Muscle layer of duodenum (tissue), 2 donors: Measurements from ENCODE around the gene COL27A1.
"Not testable (repeated sequence)": the region's sequence is repeated elsewhere in the genome, so short reads cannot be mapped to it uniquely, and the experiment has no call there.

Experiments used
- H3K27ac ChIP-seq: one replicate; pipeline ENCODE4 v1.7.0; 2013; ENCODE audit warnings: mild to moderate bottlenecking, low read length
- H3K27me3 ChIP-seq: one replicate; pipeline ENCODE4 v1.7.0; 2013; ENCODE audit warnings: low read depth, mild to moderate bottlenecking, control low read depth, low read length
- H3K36me3 ChIP-seq, 2 donors: one replicate each; pipeline ENCODE4 v1.7.0; 2013; ENCODE audit warnings: low read length in 2 of 2, control low read depth in 1 of 2, mild to moderate bottlenecking in 1 of 2; ENCODE audit not compliant: insufficient read depth in 2 of 2, control insufficient read depth in 1 of 2
- H3K4me1 ChIP-seq, 2 donors: one replicate each; pipeline ENCODE4 v1.7.0; 2013; ENCODE audit warnings: low read length in 2 of 2, mild to moderate bottlenecking in 2 of 2, control low read depth in 1 of 2, moderate library complexity in 1 of 2; ENCODE audit not compliant: insufficient read depth in 2 of 2, control insufficient read depth in 1 of 2
- H3K4me3 ChIP-seq, 2 donors: one replicate each; pipeline ENCODE4 v1.7.0; 2013; ENCODE audit warnings: low read length in 2 of 2, low read depth in 1 of 2, mild to moderate bottlenecking in 1 of 2
- H3K9me3 ChIP-seq, 2 donors: one replicate each; pipeline ENCODE4 v1.7.0; 2013; ENCODE audit warnings: low read length in 2 of 2, control low read depth in 1 of 2, mild to moderate bottlenecking in 1 of 2; ENCODE audit not compliant: control insufficient read depth in 1 of 2
- donor health status: healthy.

COL27A1 gene

GRCh38 chr9:114124666-114125475, 30.5 kb upstream of the COL27A1 start:
- Histone ChIP-seq H3K9me3 (peaks cover 0 to 7% of the 10 kb centered on the region in 2 donors), H3K4me1 (no peaks in the 10 kb centered on the region), H3K4me3 (no peak overlapping the region), H3K36me3 (no peaks in the 10 kb centered on the region), H3K27me3 (no peaks in the 10 kb centered on the region), H3K27ac (no peak overlapping the region)

GRCh38 chr9:114125476-114126013, 29.8 kb upstream of the COL27A1 start:
- Histone ChIP-seq H3K27me3 (no peaks in the 10 kb centered on the region), H3K4me3 (no peak overlapping the region), H3K27ac (no peak overlapping the region), H3K9me3 (peaks cover 0 to 7% of the 10 kb centered on the region in 2 donors), H3K36me3 (no peaks in the 10 kb centered on the region), H3K4me1 (no peaks in the 10 kb centered on the region)

GRCh38 chr9:114126247-114127060, 28.9 kb upstream of the COL27A1 start:
- Histone ChIP-seq H3K4me1 (no peaks in the 10 kb centered on the region), H3K27ac (no peak overlapping the region), H3K27me3 (no peaks in the 10 kb centered on the region)

GRCh38 chr9:114128759-114129158, 26.6 kb upstream of the COL27A1 start:
- H3K4me1 ChIP-seq, H3K36me3 ChIP-seq, H3K27me3 ChIP-seq, H3K27ac ChIP-seq, H3K9me3 ChIP-seq, H3K4me3 ChIP-seq: not testable (repeated sequence)

More at GRCh38 chr9:114126247-114127060, 28.9 kb upstream of the COL27A1 start:
- Histone ChIP-seq H3K9me3 (peaks cover 0 to 7% of the 10 kb centered on the region in 2 donors), H3K4me3 (no peak overlapping the region), H3K36me3 (no peaks in the 10 kb centered on the region)

GRCh38 chr9:114130141-114130540, 25.2 kb upstream of the COL27A1 start:
- no peaks in the 10 kb centered on the region for H3K4me1 ChIP-seq
- H3K27ac ChIP-seq: no peak overlapping the region
- H3K9me3 ChIP-seq: peaks cover 0 to 7% of the 10 kb centered on the region in 2 donors
- H3K4me3 ChIP-seq: no peak overlapping the region
- no peaks in the 10 kb centered on the region for H3K36me3 ChIP-seq
- no peaks in the 10 kb centered on the region for H3K27me3 ChIP-seq

- H3K27ac ChIP-seq: no peak overlapping the region
- peaks cover 0 to 7% of the 10 kb centered on the region in 2 donors for H3K9me3 ChIP-seq
- H3K27me3 ChIP-seq: no peaks in the 10 kb centered on the region
- H3K36me3 ChIP-seq: no peaks in the 10 kb centered on the region
- H3K4me3 ChIP-seq: no peak overlapping the region
- no peaks in the 10 kb centered on the region for H3K4me1 ChIP-seq
These were observed 24.6 kb upstream of the COL27A1 start for GRCh38 chr9:114130624-114131277.

GRCh38 chr9:114131808-114132549, 23.4 kb upstream of the COL27A1 start:
- H3K9me3 ChIP-seq: peaks cover 0 to 7% of the 10 kb centered on the region in 2 donors
- no peaks in the 10 kb centered on the region for H3K36me3 ChIP-seq
- no peak overlapping the region for H3K4me3 ChIP-seq
- H3K27ac ChIP-seq: no peak overlapping the region
- no peaks in the 10 kb centered on the region for H3K4me1 ChIP-seq
- H3K27me3 ChIP-seq: no peaks in the 10 kb centered on the region

GRCh38 chr9:114132550-114132918, 22.8 kb upstream of the COL27A1 start:
- no peaks in the 10 kb centered on the region for H3K27me3 ChIP-seq
- H3K4me3 ChIP-seq: no peak overlapping the region
- peaks cover 0 to 3% of the 10 kb centered on the region in 2 donors for H3K9me3 ChIP-seq
- no peaks in the 10 kb centered on the region for H3K4me1 ChIP-seq
- no peak overlapping the region for H3K27ac ChIP-seq
- H3K36me3 ChIP-seq: no peaks in the 10 kb centered on the region

- H3K27ac ChIP-seq: no peak overlapping the region
- H3K36me3 ChIP-seq: no peaks in the 10 kb centered on the region
- H3K9me3 ChIP-seq: no peaks in the 10 kb centered on the region
- no peaks in the 10 kb centered on the region for H3K27me3 ChIP-seq
- H3K4me1 ChIP-seq: no peaks in the 10 kb centered on the region
- H3K4me3 ChIP-seq: no peak overlapping the region
These were observed 20.4 kb upstream of the COL27A1 start for GRCh38 chr9:114134827-114135396.

GRCh38 chr9:114137831-114138230, 17.5 kb upstream of the COL27A1 start:
- Histone ChIP-seq H3K4me1 (peaks cover 11 to 22% of the 10 kb centered on the region in 2 donors), H3K4me3 (no peak overlapping the region), H3K27me3 (no peaks in the 10 kb centered on the region), H3K9me3 (no peaks in the 10 kb centered on the region), H3K27ac (no peak overlapping the region), H3K36me3 (no peaks in the 10 kb centered on the region)
